SK-N-SH (cell line): ENCODE data around the gene POLR3H. TPM values are rescaled to one million over a fixed set of nuclear protein-coding genes. Genes with fewer than 3 reads are reported as not detected.

Source experiments
- CTCF ChIA-PET: fragments of 300-600, 350-600 bp; formaldehyde crosslinking; extraction: SDS; loops from one replicate; lab custom pipeline; 2021; lab: Yijun Ruan, JAX
- POLR2A ChIA-PET: fragments of 350-600 bp; sonication (Branson Sonifier 250); formaldehyde crosslinking; extraction: SDS; loops from one replicate; lab custom pipeline; 2020; ENCODE audit warnings: antibody characterized with exemption, inconsistent platforms; lab: Yijun Ruan, JAX
- DNase-seq: peaks from one replicate; pipeline ENCODE4 v3.0.0; 2012
- H2AFZ ChIP-seq: fragments of 200-600 bp; sonication (generic); 2 replicates; pipeline ENCODE4 v1.8.1; 2016; ENCODE audit warnings: antibody characterized with exemption, mild to moderate bottlenecking, low read depth
- H3F3A ChIP-seq: fragments of 200-600 bp; sonication (generic); replicated peaks from 2 replicates; pipeline ENCODE3; 2016; ENCODE audit warnings: antibody characterized with exemption, mild to moderate bottlenecking; ENCODE audit not compliant: insufficient read depth
- H3K27ac ChIP-seq, 2 experiments: fragments of 200-500 bp in 1 of 2; fragments of 200-600 bp in 1 of 2; sonication (Bioruptor generic) in 1 of 2; sonication (generic), shearing (Covaris generic) in 1 of 2; 2 replicates each; pipeline versions ENCODE4 v1.5.1 to v1.6.1; 2014 to 2016; ENCODE audit warnings: low read depth in 2 of 2, inconsistent platforms in 1 of 2, low read length in 1 of 2, mild to moderate bottlenecking in 1 of 2, mixed read lengths in 1 of 2
- H3K27me3 ChIP-seq: fragments of 200-600 bp; sonication (generic), shearing (Covaris generic); 2 replicates; pipeline ENCODE4 v1.6.1; 2016; ENCODE audit warnings: mixed run types; ENCODE audit not compliant: insufficient read depth
- H3K36me3 ChIP-seq, 2 experiments: fragments of 200-500 bp in 1 of 2; fragments of 200-600 bp in 1 of 2; sonication (Bioruptor generic) in 1 of 2; sonication (generic) in 1 of 2; replicated peaks in 1 of 2; 2 replicates each; pipeline versions ENCODE3 to v1.5.1; 2014 to 2016; ENCODE audit warnings: low read length in 1 of 2, mild to moderate bottlenecking in 1 of 2; ENCODE audit not compliant: insufficient read depth in 2 of 2, control insufficient read depth in 1 of 2
- H3K4me1 ChIP-seq, 2 experiments: fragments of 200-500 bp in 1 of 2; fragments of 200-600 bp in 1 of 2; sonication (Bioruptor generic) in 1 of 2; sonication (generic), shearing (Covaris generic) in 1 of 2; 2 replicates each; pipeline versions ENCODE4 v1.5.1 to v1.6.1; 2014 to 2016; ENCODE audit warnings: low read depth in 1 of 2, low read length in 1 of 2, mixed run types in 1 of 2; ENCODE audit not compliant: insufficient read depth in 2 of 2, control insufficient read depth in 1 of 2
- H3K4me2 ChIP-seq: fragments of 200-600 bp; sonication (generic), shearing (Covaris generic); 2 replicates; pipeline ENCODE4 v1.6.1; 2017; ENCODE audit warnings: mixed run types
- H3K4me3 ChIP-seq, 2 experiments: fragments of 200-500 bp in 1 of 2; fragments of 200-600 bp in 1 of 2; sonication (Bioruptor generic) in 1 of 2; sonication (generic), shearing (Covaris generic) in 1 of 2; 2 replicates each; pipeline versions ENCODE4 v1.5.1 to v1.8.1; 2014 to 2016; ENCODE audit warnings: low read depth in 2 of 2, inconsistent platforms in 1 of 2, low read length in 1 of 2, mild to moderate bottlenecking in 1 of 2, mixed read lengths in 1 of 2, moderate library complexity in 1 of 2
- H3K79me2 ChIP-seq: fragments of 200-600 bp; sonication (generic); 2 replicates; pipeline ENCODE4 v1.8.1; 2017; ENCODE audit warnings: mild to moderate bottlenecking; ENCODE audit not compliant: insufficient read depth
- H3K9ac ChIP-seq: fragments of 200-600 bp; sonication (generic); 2 replicates; pipeline ENCODE4 v1.6.1; 2017; ENCODE audit warnings: mixed run types
- H3K9me2 ChIP-seq: fragments of 200-600 bp; sonication (generic); 2 replicates; pipeline ENCODE4 v1.6.1; 2017; ENCODE audit warnings: mixed run types
- H3K9me3 ChIP-seq: fragments of 200-600 bp; sonication (generic); 2 replicates; pipeline ENCODE4 v1.6.1; 2017; ENCODE audit warnings: mixed run types, mild to moderate bottlenecking, moderate library complexity
- H4K20me1 ChIP-seq: fragments of 200-600 bp; sonication (generic); 2 replicates; pipeline ENCODE4 v1.6.1; 2017; ENCODE audit warnings: mild to moderate bottlenecking, mixed run types; ENCODE audit not compliant: insufficient read depth
- CHD2 ChIP-seq: fragments of 150-350 bp; IDR thresholded peaks from 2 replicates; pipeline ENCODE4 v1.6.1; 2018; ENCODE audit warnings: low read length; ENCODE audit not compliant: partially characterized antibody
- ELF1 ChIP-seq: IDR thresholded peaks from 2 replicates; pipeline ENCODE4 v1.4.0; 2012
- EP300 ChIP-seq, 2 experiments: IDR thresholded peaks; 2 replicates each; pipeline versions ENCODE4 v1.4.0 to v1.6.1; 2012; ENCODE audit warnings: borderline replicate concordance in 1 of 2, low read depth in 1 of 2, low read length in 1 of 2
- EZH2phosphoT487 ChIP-seq: fragments of 200-600 bp; sonication (generic); IDR thresholded peaks from 2 replicates; pipeline ENCODE4 v1.6.1; 2017; ENCODE audit warnings: low read depth, mixed run types, mild to moderate bottlenecking, antibody characterized with exemption, moderate library complexity, borderline replicate concordance
- FOSL2 ChIP-seq: IDR thresholded peaks from 2 replicates; pipeline ENCODE4 v1.4.0; 2012; ENCODE audit warnings: low read depth, mild to moderate bottlenecking, moderate library complexity, borderline replicate concordance
- FOXJ3 ChIP-seq: sonication (generic); formaldehyde crosslinking; IDR thresholded peaks from 2 replicates; pipeline ENCODE4 v1.5.1; 2020; ENCODE audit warnings: mild to moderate bottlenecking, missing genetic modification reagents
- FOXM1 ChIP-seq: IDR thresholded peaks from 2 replicates; pipeline ENCODE4 v1.4.0; 2012; ENCODE audit warnings: low read depth, mild to moderate bottlenecking
- GABPA ChIP-seq: IDR thresholded peaks from 2 replicates; pipeline ENCODE4 v1.4.0; 2012; ENCODE audit warnings: low read depth, mild to moderate bottlenecking
- JUND ChIP-seq: IDR thresholded peaks from 2 replicates; pipeline ENCODE4 v1.4.0; 2012
- MEF2A ChIP-seq: IDR thresholded peaks from 2 replicates; pipeline ENCODE4 v1.4.0; 2012; ENCODE audit warnings: low read depth, borderline replicate concordance
- MXI1 ChIP-seq: IDR thresholded peaks from 2 replicates; pipeline ENCODE4 v1.6.1; 2012; ENCODE audit warnings: mild to moderate bottlenecking, low read depth, low read length, improper control_type of control experiment
- POLR2AphosphoS5 ChIP-seq: IDR thresholded peaks from 2 replicates; pipeline ENCODE4 v1.6.1; 2012; ENCODE audit warnings: low read depth, low read length
- RAD21 ChIP-seq: IDR thresholded peaks from 2 replicates; pipeline ENCODE4 v1.6.1; 2012; ENCODE audit warnings: mild to moderate bottlenecking, low read length
- RFX5 ChIP-seq: IDR thresholded peaks from 2 replicates; pipeline ENCODE4 v1.6.1; 2012; ENCODE audit warnings: mild to moderate bottlenecking, improper control_type of control experiment, low read length
- RXRA ChIP-seq: IDR thresholded peaks from 2 replicates; pipeline ENCODE4 v1.4.0; 2012; ENCODE audit warnings: low read depth, mild to moderate bottlenecking, borderline replicate concordance
- SIN3A ChIP-seq: IDR thresholded peaks from 2 replicates; pipeline ENCODE4 v1.6.1; 2012; ENCODE audit warnings: low read depth, mild to moderate bottlenecking, low read length, moderate library complexity, borderline replicate concordance
- SMC3 ChIP-seq: IDR thresholded peaks from 2 replicates; pipeline ENCODE4 v1.6.1; 2012; ENCODE audit warnings: low read depth, low read length, improper control_type of control experiment
- TAF1 ChIP-seq: IDR thresholded peaks from 2 replicates; pipeline ENCODE4 v1.6.1; 2012; ENCODE audit warnings: low read depth, mild to moderate bottlenecking, low read length, moderate library complexity, borderline replicate concordance
- TEAD4 ChIP-seq: IDR thresholded peaks from 2 replicates; pipeline ENCODE4 v1.4.0; 2012; ENCODE audit warnings: mild to moderate bottlenecking, borderline replicate concordance; ENCODE audit not compliant: insufficient read depth
- WGBS: methylation state at CpG from one replicate; pipeline ENCODE4 v1.1.6; 2017; ENCODE audit warnings: low lambda C conversion rate; 5-methylcytosine and 5-hydroxymethylcytosine counted together
- polyA plus RNA-seq, 3 experiments: library from polyadenylated mRNA; depleted of rRNA; stranded (reverse); fragments of >200 nt; gene quantifications; 2 replicates each; pipeline ENCODE4 v1.2.3, GENCODE V29; 2012
- TF ChIP-seq, protein P1 (sequence below): fragments of 150-350 bp; IDR thresholded peaks from 2 replicates; pipeline ENCODE4 v1.6.1; 2016; ENCODE audit warnings: mild to moderate bottlenecking, low read depth, low read length
- TF ChIP-seq, protein P2 (sequence below): IDR thresholded peaks from 2 replicates; pipeline ENCODE4 v1.4.0; 2012; ENCODE audit warnings: low read depth
- TF ChIP-seq, protein P3 (sequence below): fragments of 200-600 bp; sonication (generic); IDR thresholded peaks from 2 replicates; pipeline ENCODE4 v1.6.1; 2017; ENCODE audit warnings: antibody characterized with exemption, mild to moderate bottlenecking, moderate library complexity
- TF ChIP-seq, protein P4 (sequence below): IDR thresholded peaks from 2 replicates; pipeline ENCODE4; 2012

POLR3H gene
- polyA plus RNA-seq, 1 of the 3 experiments (the other 2 are of a cell fraction), result 22.9 TPM

DNA sequence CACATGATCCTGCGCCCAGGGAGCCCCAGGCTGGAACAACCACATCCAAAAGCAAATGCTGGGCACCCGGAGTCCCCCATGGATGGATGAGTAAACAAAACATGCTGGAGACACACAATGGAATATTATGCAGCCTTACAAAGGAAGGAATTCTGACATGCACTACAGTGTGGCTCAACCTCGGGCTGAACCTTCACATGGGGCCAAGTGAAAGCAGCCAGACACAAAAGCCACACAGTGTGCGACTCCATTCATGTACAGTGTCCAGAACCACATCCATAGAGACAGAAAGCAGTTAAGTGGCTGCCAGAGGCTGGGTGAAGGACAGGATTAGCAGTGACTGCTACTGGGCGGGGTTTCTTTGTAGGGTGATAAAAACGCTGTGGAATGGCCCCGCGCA is 10.1 kb downstream of the POLR3H start (continued):
- TF ChIP-seq, protein P1, sequence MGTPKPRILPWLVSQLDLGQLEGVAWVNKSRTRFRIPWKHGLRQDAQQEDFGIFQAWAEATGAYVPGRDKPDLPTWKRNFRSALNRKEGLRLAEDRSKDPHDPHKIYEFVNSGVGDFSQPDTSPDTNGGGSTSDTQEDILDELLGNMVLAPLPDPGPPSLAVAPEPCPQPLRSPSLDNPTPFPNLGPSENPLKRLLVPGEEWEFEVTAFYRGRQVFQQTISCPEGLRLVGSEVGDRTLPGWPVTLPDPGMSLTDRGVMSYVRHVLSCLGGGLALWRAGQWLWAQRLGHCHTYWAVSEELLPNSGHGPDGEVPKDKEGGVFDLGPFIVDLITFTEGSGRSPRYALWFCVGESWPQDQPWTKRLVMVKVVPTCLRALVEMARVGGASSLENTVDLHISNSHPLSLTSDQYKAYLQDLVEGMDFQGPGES, result no peak
- TF ChIP-seq TEAD4 (no peak), EP300 (IDR thresholded peaks at IDR 0.05; ENCODE audit: borderline replicate concordance in 1 of 2, low read depth in 1 of 2, low read length in 1 of 2) (no peak), MXI1 (no peak)
- TF ChIP-seq, protein P2, sequence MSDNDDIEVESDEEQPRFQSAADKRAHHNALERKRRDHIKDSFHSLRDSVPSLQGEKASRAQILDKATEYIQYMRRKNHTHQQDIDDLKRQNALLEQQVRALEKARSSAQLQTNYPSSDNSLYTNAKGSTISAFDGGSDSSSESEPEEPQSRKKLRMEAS, result no peak
- TF ChIP-seq, all 33 proteins: peak for 0

DNA sequence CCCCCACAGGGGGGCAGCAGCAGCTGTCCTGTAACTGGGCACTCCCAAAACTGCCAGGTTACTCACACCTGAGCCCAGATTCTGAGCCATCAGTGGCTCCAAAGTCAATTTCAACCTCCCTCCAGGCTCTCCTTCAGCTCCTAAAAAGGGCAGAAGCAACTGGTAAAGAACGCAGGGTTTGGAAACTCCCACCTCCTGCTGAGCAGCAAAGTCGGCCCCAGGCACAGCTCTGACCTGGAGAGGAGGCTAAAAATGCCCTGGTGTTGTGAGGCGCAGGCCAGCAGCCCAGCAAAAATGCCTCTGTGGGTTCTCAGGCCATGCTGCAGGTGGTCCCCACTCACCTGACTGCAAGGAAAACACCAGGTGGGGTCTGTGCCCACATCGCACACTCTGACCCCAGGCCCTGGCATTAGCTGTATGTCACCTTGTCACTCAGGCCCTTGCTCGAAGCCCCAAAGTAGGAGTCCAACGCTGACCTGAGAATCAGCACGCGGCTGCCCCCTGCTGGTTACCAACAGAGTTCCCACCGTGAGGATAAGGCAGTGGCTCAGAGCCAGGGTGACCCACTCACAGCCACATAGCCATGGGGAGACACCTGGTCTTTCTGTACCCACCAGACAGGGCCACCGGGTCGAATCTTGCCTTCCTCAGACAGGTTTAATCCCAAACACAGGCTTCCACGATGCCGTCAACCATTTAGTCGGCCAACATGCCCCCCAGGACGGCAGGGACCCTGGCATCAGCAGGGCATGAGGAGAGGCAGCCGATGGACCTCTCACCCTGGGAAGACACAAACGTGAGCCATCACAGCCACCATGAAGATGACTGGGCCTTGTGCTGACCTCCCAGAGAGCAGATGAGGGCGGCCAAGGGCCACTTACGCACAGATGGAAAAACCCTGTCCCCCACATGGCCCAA is 11.1 kb downstream of the POLR3H start:
- no peaks in the 10 kb centered on the region for H3K9me3 ChIP-seq
- H3K4me1 ChIP-seq, result no peaks in the 10 kb centered on the region; a peak in 1 of 4 replicates
- H3K4me2 ChIP-seq, result no peak overlapping the region
- POLR2A ChIA-PET, result no interaction called here
- no peak overlapping the region; a peak in 1 of 4 replicates for H3K4me3 ChIP-seq
- no peaks in the 10 kb centered on the region; the same call in 1 of the 2 replicates for H3K79me2 ChIP-seq
- WGBS, result 0% methylated on average over 1 of the region's 19 CpGs
- peaks cover 0 to 14% of the 10 kb centered on the region in 2 experiments for H3K36me3 ChIP-seq
- H3K9me2 ChIP-seq, result no peaks in the 10 kb centered on the region
- TF ChIP-seq SMC3 (peak; percentile 27; the same call in 1 of the 2 replicates), SIN3A (no peak), EZH2phosphoT487 (no peak), RFX5 (no peak), ELF1 (no peak), FOXJ3 (CRISPR knock-in tag) (no peak), RAD21 (peak; percentile 41), TAF1 (no peak), POLR2AphosphoS5 (no peak), GABPA (no peak), FOXM1 (no peak), MEF2A (no peak), CHD2 (no peak), FOSL2 (no peak), RXRA (no peak), JUND (no peak), TEAD4 (no peak)
- TF ChIP-seq, protein P2, result no peak
- TF ChIP-seq, protein P3, sequence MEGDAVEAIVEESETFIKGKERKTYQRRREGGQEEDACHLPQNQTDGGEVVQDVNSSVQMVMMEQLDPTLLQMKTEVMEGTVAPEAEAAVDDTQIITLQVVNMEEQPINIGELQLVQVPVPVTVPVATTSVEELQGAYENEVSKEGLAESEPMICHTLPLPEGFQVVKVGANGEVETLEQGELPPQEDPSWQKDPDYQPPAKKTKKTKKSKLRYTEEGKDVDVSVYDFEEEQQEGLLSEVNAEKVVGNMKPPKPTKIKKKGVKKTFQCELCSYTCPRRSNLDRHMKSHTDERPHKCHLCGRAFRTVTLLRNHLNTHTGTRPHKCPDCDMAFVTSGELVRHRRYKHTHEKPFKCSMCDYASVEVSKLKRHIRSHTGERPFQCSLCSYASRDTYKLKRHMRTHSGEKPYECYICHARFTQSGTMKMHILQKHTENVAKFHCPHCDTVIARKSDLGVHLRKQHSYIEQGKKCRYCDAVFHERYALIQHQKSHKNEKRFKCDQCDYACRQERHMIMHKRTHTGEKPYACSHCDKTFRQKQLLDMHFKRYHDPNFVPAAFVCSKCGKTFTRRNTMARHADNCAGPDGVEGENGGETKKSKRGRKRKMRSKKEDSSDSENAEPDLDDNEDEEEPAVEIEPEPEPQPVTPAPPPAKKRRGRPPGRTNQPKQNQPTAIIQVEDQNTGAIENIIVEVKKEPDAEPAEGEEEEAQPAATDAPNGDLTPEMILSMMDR, result peak; percentile 64
- TF ChIP-seq, protein P4, sequence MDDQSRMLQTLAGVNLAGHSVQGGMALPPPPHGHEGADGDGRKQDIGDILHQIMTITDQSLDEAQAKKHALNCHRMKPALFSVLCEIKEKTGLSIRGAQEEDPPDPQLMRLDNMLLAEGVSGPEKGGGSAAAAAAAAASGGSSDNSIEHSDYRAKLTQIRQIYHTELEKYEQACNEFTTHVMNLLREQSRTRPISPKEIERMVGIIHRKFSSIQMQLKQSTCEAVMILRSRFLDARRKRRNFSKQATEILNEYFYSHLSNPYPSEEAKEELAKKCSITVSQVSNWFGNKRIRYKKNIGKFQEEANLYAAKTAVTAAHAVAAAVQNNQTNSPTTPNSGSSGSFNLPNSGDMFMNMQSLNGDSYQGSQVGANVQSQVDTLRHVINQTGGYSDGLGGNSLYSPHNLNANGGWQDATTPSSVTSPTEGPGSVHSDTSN, result no peak
- TF ChIP-seq, all 33 proteins: peak for 3
- Histone ChIP-seq H2AFZ (no peak overlapping the region), H4K20me1 (no peaks in the 10 kb centered on the region), H3K27me3 (no peaks in the 10 kb centered on the region), H3K27ac (no peak overlapping the region), H3F3A (no peaks in the 10 kb centered on the region), H3K9ac (no peak overlapping the region)
- CTCF ChIA-PET, result interaction anchor here (0.8 to 1.9 kb wide), 10 partner anchors 8 to 151 kb away, joined by 3 to 11 read pairs (median 3); partner anchors contain the start of gene POLR3H
- peak; percentile 71 for DNase-seq
